ENCODE results near the gene DIDO1. TPM values are rescaled to one million over a fixed set of nuclear protein-coding genes. Genes with fewer than 3 reads are reported as not detected.

The DIDO1 gene
- total RNA-seq, 2 experiments from 2014 or later: 45.9 to 47.4 TPM

- Mint-ChIP-seq H3K4me1 (ENCODE audit: low read depth) (peaks cover 24% of the 10 kb centered on the region), H3K4me3 (no peak overlapping the region), H3K9me3 (no peaks in the 10 kb centered on the region), H3K27ac (peak overlapping the region; percentile 10), H3K27me3 (no peaks in the 10 kb centered on the region), H3K36me3 (ENCODE audit: low read depth) (peaks cover 65% of the 10 kb centered on the region)
- POLR2A ChIA-PET: interaction anchor here (1.2 to 1.9 kb wide), 2 partner anchors 11 to 45 kb away, joined by 4 read pairs; partner anchors contain the start of gene GID8
- CTCF ChIA-PET: interaction anchor here (1.0 to 3.6 kb wide), 3 partner anchors 15 to 70 kb away, joined by 3 to 16 read pairs (median 4); no protein-coding TSS in a partner anchor
- TF ChIP-seq, protein P1, sequence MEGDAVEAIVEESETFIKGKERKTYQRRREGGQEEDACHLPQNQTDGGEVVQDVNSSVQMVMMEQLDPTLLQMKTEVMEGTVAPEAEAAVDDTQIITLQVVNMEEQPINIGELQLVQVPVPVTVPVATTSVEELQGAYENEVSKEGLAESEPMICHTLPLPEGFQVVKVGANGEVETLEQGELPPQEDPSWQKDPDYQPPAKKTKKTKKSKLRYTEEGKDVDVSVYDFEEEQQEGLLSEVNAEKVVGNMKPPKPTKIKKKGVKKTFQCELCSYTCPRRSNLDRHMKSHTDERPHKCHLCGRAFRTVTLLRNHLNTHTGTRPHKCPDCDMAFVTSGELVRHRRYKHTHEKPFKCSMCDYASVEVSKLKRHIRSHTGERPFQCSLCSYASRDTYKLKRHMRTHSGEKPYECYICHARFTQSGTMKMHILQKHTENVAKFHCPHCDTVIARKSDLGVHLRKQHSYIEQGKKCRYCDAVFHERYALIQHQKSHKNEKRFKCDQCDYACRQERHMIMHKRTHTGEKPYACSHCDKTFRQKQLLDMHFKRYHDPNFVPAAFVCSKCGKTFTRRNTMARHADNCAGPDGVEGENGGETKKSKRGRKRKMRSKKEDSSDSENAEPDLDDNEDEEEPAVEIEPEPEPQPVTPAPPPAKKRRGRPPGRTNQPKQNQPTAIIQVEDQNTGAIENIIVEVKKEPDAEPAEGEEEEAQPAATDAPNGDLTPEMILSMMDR (IDR thresholded peaks at IDR 0.05): no peak
- DNase-seq (peak; percentile 59), ATAC-seq (peak; percentile 68)
- intact Hi-C loops (cut with micrococcal nuclease): no loop called here
Measured at GRCh38 chr20:62892348-62893304, 33.7 kb downstream of the DIDO1 start.

- POLR2A ChIA-PET: no interaction called here
- peaks cover 24% of the 10 kb centered on the region for H3K4me1 Mint-ChIP-seq (ENCODE audit: low read depth)
- TF ChIP-seq, protein P1 (IDR thresholded peaks at IDR 0.05): no peak
- intact Hi-C loops (cut with micrococcal nuclease): no loop called here
- peaks cover 64% of the 10 kb centered on the region for H3K36me3 Mint-ChIP-seq (ENCODE audit: low read depth)
- DNase-seq (peak; percentile 31), ATAC-seq (peak; percentile 37)
- H3K9me3 Mint-ChIP-seq: no peaks in the 10 kb centered on the region
- CTCF ChIA-PET: interaction anchor here (1.2 to 2.6 kb wide), 2 partner anchors 16 to 18 kb away, joined by 4 to 14 read pairs; no protein-coding TSS in a partner anchor
- no peaks in the 10 kb centered on the region for H3K27me3 Mint-ChIP-seq
- peak overlapping the region; percentile 50 for H3K27ac Mint-ChIP-seq
- H3K4me3 Mint-ChIP-seq: no peak overlapping the region
Measured at GRCh38 chr20:62891111-62891510, 35.2 kb downstream of the DIDO1 start.

- DNase-seq: no peak
- Mint-ChIP-seq H3K27me3 (no peaks in the 10 kb centered on the region), H3K4me1 (ENCODE audit: low read depth) (peaks cover 24% of the 10 kb centered on the region), H3K36me3 (ENCODE audit: low read depth) (peaks cover 60% of the 10 kb centered on the region), H3K4me3 (no peak overlapping the region), H3K9me3 (no peaks in the 10 kb centered on the region), H3K27ac (peak overlapping the region; percentile 50)
- ChIA-PET CTCF (interaction anchor here (1.2 to 2.6 kb wide), 2 partner anchors 17 to 19 kb away, joined by 4 to 14 read pairs; no protein-coding TSS in a partner anchor), POLR2A (no interaction called here)
- no peak for ATAC-seq
- TF ChIP-seq, protein P1 (IDR thresholded peaks at IDR 0.05): no peak
- intact Hi-C loops (cut with micrococcal nuclease): no loop called here
Measured at GRCh38 chr20:62890444-62890843, 35.9 kb downstream of the DIDO1 start.

DNA sequence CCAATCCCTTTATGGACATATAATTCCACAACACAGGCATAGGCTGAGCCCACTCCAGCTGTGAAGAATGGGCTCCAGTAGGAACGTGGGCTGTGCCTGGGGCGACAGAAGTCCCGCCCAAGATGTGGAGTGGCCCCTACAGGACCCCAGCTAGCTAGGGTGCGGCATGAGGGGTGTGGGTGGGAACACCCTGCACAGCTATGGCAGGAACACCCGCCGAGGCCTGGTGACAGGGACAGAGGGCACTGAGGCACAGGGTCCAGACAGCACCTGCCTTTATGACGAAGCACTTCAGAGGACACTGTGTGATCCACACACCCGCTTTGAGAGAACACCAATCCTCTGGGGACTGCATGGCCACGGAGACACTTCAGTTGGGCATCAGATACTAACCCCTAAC lies 36.4 kb downstream of the DIDO1 start:
- Mint-ChIP-seq H3K27ac (no peak overlapping the region), H3K36me3 (ENCODE audit: low read depth) (peaks cover 57% of the 10 kb centered on the region), H3K4me3 (no peak overlapping the region), H3K27me3 (no peaks in the 10 kb centered on the region), H3K9me3 (no peaks in the 10 kb centered on the region), H3K4me1 (ENCODE audit: low read depth) (peaks cover 24% of the 10 kb centered on the region)
- TF ChIP-seq, protein P1 (IDR thresholded peaks at IDR 0.05): no peak
- DNase-seq (no peak), ATAC-seq (no peak)
- CTCF ChIA-PET: interaction anchor here (0.6 to 2.6 kb wide), 7 partner anchors 10 to 86 kb away, joined by 3 to 14 read pairs (median 4); no protein-coding TSS in a partner anchor
- intact Hi-C loops (cut with micrococcal nuclease): no loop called here
- POLR2A ChIA-PET: interaction anchor here (1.5 kb wide), 1 partner anchor 8 kb away, joined by 5 read pairs; no protein-coding TSS in a partner anchor
